GM12865 (cell line): ENCODE measurements around the gene LSM7.

Experiments used
- DNase-seq: peaks from one replicate; pipeline ENCODE4 v3.0.0; 2010; ENCODE audit warnings: low read depth
- H3K4me3 ChIP-seq: 2 replicates; pipeline ENCODE4 v1.5.1; 2011; ENCODE audit warnings: mild to moderate bottlenecking, low read depth, low read length, control low read depth
- CTCF ChIP-seq: IDR thresholded peaks from 2 replicates; pipeline ENCODE4 v1.5.1; 2011; ENCODE audit warnings: low read length, control low read depth, low read depth, inconsistent platforms; ENCODE audit not compliant: insufficient read depth; ENCODE audit errors: missing control alignments

The LSM7 gene

DNA sequence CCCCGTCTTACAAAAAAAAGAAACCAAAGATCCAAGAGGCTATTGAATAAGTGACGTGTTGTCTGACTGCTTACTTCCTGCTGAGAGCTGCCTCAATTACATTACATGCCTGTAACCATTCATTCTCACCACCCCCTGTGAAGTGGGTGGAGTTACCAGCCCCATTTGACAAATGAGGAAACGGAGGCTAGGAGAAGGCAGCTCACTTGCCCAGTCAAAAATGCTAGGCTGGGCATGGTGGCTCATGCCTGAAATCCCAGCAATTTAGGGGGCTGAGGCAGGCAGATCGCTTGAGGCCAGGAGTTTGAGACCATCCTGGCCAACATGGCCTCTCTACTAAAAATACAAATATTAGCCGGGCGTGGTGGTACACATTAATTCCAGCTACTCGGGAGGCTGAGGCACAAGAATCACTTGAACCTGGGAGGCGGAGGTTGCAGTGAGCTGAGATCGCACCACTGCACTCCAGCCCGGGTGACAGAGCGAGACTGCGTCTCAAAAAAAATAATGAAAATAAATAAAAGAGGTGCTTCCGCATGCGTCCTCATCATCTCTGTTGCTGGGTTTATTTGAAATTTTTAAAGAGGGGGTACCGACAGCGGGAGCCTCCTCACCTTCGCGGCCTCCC lies 499 bp downstream of the LSM7 start:
- no peak for TF ChIP-seq CTCF
- H3K4me3 ChIP-seq, result peak overlapping the region; percentile 89
- peak; percentile 93 for DNase-seq

DNA sequence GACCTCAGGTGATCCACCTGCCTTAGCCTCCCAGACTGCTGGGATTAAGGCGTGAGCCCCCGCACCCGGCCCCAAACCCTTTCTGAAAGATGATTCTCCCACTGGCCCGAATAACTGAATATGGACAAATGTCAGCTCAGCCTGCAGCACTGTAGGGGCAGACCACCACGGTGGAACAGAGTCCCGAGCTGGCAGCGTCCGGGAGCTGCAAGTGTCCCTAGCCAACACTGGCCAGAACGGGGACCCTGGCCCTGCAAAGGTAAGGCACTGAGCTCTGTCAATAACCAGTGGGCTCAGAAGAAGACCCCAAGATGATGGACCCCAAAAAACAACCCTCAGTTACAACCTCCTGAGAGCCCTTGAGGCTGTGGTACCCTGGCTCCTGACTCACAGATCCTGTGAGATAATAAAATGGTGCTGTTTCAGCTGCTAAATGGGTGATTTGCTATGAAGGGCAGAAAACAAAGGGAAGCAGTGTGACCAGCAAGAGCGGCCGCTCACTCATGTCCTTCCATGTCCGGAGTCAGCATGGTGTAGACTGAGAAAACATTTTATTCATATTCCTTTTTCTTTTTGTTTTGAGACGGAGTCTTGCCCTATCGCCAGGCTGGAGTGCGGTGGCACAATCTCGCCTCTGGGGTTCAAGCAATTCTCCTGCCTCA lies 1.6 kb downstream of the LSM7 start:
- no peak for DNase-seq
- TF ChIP-seq CTCF, result no peak
- H3K4me3 ChIP-seq, result peak overlapping the region; percentile 89

- DNase-seq, result no peak
- no peak overlapping the region for H3K4me3 ChIP-seq
- TF ChIP-seq CTCF, result no peak
Observed at GRCh38 chr19:2325281-2326046, 2.9 kb downstream of the LSM7 start.

GRCh38 chr19:2324220-2324948 lies 4.0 kb downstream of the LSM7 start:
- H3K4me3 ChIP-seq, result no peak overlapping the region
- TF ChIP-seq CTCF, result no peak
- DNase-seq, result no peak

GRCh38 chr19:2323707-2324106 lies 4.7 kb downstream of the LSM7 start:
- TF ChIP-seq CTCF, result no peak
- no peak overlapping the region for H3K4me3 ChIP-seq
- DNase-seq, result no peak

DNA sequence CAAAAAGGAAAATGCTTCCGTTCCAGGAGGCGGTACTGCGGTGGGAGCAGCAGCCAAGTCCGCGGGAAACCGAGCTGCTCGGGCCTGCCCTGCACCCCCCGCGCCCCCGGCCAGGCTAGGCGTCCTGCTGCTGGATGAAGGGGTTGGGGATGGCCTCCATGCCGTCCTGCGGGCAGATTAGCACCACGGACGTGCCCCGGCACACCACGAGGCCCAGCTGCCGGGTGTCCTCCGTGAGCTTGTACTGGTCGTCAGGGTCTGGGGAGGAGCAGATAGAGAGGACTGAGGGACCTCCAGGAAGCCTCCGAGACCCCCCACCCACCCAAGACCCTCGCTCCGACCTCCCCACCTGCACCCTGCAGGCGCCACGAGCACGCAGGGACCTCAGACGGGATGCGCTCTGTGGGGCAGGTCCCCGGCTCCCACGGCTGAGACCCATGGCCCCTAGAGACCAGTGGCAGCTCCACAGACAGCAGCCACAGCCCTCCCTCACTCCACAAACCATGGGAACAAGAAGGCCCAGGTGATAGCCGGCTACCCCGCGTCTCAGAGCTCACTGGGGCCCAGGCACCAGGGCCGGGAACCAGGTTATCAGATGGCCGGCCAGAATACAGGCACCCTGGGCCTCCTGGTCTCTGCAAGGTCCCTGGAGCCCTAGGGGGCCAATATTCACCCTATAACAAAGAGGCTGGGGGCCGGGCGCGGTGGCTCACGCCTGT lies 6.7 kb downstream of the LSM7 start:
- no peak for DNase-seq
- H3K4me3 ChIP-seq, result no peak overlapping the region

More for the DNA sequence above, 6.7 kb downstream of the LSM7 start:
- no peak for TF ChIP-seq CTCF
